ENCODE measurements around the gene SHROOM3.

Gene SHROOM3

DNA sequence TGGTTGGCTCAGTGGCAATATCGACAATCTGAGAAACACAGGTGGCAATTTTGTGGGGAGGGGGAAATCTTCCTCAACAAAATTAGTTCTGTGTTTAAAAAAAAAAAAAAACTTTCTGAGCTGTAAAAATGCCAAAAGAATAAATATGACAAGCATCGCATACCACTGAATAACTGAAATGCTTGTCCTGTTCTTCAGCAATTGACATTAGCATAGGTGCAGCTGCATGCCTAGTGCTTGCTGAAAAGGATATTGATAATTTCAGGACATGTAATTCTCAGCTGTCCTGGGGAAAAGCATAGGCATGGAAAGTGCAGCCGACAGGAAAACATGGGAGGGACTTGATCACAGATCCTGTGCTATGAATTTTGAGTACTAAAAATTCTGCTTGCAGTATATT, 315.7 kb downstream of the SHROOM3 start:
- DNase-seq (ENCODE audit: low read depth in 2 of 2) = no peak

DNA sequence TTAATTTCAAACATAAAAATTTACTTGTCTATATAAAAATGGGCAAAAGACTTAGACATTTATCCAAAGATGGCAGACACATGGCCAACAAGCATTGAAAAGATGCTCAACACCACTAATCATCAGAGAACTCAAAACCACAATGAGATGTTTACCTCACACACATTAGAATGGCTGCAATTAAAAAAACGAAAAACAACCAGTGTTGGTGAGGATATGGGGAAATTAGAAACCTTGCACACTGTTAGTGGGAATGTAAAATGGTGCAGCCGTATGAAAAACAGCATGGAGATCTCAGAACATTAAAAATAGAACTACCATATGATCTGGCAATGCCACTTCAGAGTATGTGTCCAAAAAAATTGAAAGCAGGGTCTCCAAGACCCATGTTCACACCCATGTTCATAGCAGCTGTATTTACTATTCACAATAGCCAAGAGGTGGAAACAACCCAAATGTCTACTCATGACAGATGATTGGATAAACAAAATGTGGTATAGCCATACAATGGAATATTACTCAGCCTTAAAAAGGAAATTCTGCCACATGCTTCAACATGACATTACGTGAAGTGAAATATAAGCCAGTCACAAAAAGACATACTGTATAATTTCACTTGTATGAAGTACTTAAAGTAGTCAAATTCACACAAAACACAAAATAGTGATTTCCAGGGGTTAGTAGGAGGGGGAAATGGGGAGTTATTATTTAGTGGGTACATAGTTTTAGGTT, 316.7 kb downstream of the SHROOM3 start:
- no peak for DNase-seq (ENCODE audit: low read depth in 2 of 2)

DNA sequence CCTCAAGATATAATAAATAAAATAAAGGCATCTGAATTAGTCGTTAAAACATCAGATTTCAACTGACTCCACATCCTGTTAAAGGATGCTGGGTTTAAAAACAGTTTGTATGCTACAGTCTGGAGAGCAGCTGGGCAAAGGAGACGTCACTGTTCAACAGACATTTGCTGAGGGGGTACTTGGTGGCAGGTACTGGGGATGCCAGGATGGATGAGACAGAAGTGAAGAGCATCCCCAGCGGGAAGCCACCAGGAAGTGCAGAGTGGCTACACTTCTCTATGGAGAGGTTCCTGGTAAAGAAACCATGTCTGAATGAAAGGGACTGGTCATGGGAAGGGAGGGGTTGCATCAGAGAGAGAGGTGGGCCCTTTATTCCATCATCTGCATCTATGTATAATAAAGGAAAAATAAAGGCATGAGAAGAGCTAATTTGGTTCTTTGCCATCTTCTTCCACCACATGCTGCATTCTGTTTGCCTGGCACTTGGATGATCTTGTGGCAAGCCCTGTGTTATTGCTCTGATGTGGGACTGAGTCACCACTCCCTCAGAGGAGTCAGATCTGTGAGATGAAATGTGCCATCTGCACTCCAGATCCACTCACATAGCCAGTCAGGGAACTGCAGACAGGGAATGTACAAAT, 318.0 kb downstream of the SHROOM3 start:
- no peak for DNase-seq (ENCODE audit: low read depth in 2 of 2)

DNA sequence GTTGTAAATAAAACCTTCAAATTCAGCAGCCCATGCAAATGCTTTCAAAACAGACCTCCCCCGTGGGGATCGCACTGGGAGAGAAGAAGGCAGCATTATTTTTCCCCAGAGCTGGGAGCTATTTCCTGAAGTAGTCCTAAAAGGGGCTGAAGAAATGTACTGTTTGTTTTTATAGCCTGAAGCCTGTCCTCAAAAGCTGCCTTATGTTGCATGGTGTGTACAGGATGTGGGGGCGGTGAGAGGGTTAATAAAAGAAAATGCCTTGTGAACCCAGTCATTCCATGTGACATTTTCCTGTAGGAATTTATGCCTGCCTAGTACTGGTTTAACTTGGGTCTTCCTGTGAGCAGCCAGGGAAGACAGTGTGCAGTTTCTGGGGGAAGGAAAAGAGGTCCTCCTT, 318.8 kb downstream of the SHROOM3 start:
- DNase-seq (ENCODE audit: low read depth in 2 of 2) = no peak

GRCh38 chr4:76754439-76754838, 319.4 kb downstream of the SHROOM3 start:
- no peak for DNase-seq (ENCODE audit: low read depth in 2 of 2)

DNA sequence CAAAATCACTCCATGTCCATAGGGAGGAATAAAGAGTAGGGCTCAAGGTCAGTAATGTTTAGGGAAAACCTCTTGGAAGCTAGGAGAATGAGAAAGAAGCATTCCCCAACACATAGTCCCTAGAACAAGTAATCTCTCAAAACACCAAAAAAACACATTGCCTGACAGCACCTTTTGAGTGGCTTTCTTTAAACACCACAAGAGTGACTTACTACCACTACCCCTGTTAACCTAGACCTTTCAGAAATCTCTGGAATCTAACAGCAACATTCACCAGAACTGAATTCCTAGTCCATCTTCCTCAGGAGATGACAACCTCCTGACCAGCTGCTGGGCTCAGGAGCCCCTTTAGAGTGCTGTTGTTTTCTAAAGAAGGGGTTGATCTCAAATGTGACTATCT, 320.7 kb downstream of the SHROOM3 start:
- no peak for DNase-seq (ENCODE audit: low read depth in 2 of 2)

GRCh38 chr4:76756416-76756815, 321.4 kb downstream of the SHROOM3 start:
- DNase-seq (ENCODE audit: low read depth in 2 of 2) = no peak

GRCh38 chr4:76757418-76757939, 322.4 kb downstream of the SHROOM3 start:
- no peak for DNase-seq (ENCODE audit: low read depth in 2 of 2)

- no peak for DNase-seq (ENCODE audit: low read depth in 2 of 2)
These were observed 323.4 kb downstream of the SHROOM3 start for GRCh38 chr4:76758290-76758882.

DNA sequence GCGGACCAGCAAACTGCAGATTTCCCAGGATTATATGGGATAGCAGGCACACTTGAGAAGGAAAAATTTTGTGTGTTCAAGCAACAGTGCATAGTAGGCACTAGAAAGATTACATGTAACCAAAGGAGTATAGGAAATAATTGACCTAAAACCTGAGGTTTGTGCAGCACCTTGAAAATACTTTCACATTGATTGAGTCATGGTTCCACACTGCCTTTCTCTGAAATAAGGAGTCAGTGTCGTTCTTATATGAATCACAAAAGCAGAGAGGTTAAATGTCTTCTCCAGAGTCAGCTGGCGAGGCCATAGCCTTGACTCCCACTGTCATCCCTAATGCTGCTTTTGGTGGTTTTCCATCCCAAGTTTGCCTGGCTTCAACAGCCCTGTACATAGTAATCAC, 324.0 kb downstream of the SHROOM3 start:
- no peak for DNase-seq (ENCODE audit: low read depth in 2 of 2)

DNA sequence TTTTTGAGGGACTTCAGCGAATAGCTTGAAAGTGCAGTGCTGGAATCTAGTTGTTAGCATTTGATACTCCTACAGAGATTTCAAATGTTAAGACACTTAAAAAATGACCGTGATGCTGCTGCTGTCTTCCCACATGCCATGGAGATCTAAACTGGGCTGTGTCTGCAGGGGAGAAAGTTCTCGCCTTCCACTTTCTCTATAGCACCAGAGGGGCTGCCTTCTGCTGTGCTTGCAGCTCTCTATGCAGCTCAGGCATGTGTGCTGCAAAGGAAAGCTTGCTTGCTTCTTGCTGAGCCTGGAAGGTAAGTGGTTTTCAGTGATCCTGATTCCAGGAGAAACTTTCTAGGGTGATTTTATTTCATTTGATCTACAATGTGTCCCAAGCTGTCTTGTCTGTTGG, 325.2 kb downstream of the SHROOM3 start:
- DNase-seq (ENCODE audit: low read depth in 2 of 2) = no peak

GRCh38 chr4:76762137-76763130, 327.4 kb downstream of the SHROOM3 start:
- DNase-seq (ENCODE audit: low read depth in 2 of 2) = no peak

DNA sequence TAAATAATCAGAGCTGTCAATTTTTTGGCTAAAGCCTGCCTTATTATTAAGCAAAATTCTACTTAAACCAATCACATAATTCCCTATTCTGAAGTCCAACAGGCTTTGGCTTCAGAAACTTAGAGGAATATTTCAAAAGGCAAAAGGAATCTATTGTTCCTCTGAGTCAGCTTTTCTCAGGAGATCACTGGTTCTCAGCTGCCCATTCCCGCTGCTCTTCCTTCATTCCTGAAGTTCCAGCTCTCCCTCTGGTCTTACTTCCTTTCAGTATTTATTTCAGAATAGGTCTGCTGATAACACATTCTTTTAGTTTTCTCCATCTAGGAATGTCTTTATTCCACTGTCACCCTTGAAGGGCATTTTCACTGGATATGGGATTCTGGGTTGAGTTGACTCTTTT, 329.2 kb downstream of the SHROOM3 start:
- DNase-seq (ENCODE audit: low read depth in 2 of 2) = no peak

DNA sequence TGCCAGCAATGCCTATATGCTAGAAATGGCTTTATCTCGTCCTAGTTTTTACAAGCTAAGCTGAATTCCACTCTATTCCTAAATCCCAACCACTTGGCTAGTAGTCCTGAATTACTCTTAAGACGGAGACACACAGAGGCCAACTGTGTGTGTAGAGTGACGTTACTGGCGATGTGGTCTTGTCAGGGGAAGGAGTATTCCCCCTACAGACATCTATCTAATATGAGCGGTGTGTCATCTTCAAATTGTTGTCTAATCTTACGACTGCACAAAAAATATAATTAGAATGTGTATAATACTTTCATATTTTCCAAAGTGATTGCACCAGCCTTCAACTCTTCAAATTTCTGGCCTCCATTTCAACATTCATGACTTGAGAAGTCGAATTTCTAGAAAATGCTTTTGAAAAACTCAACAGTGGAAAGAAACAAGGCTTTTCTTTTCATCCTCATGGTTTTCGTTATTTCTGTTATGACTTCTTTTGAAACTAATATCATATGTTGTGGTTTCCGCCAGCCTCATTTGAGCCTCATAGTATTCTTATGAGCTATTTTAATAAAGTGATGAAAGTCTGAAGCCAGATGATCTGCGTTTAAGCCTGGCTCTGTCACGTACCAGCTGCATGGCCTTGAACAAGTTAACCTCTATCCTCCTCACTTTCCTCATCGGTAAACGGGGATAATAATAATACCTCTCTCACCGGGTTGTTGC, 330.6 kb downstream of the SHROOM3 start:
- DNase-seq (ENCODE audit: low read depth in 2 of 2) = no peak

DNA sequence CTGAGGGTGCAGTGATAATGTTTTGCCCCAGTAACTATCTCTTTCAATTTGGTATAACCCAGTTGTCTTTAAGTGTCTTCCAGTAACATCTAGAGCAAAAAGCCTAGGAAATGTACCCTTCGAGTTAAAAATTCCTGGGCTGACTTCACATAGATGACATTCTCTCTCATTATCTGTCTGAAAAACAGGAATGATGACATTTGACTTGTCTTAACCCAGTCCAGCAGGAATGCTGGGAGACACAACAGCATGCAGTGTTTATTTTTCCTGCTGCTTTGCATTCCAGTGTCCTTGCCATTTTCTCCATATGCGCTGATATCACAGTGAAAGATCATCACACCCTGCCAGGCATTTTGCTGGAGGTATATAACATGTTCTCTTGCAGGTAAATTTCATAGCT, 333.0 kb downstream of the SHROOM3 start:
- DNase-seq (ENCODE audit: low read depth in 2 of 2) = no peak

GRCh38 chr4:76772498-76773106, 337.6 kb downstream of the SHROOM3 start:
- DNase-seq (ENCODE audit: low read depth in 2 of 2) = no peak

- DNase-seq (ENCODE audit: low read depth in 2 of 2) = no peak
These were observed 338.7 kb downstream of the SHROOM3 start for GRCh38 chr4:76773766-76774165.

- no peak for DNase-seq (ENCODE audit: low read depth in 2 of 2)
These were observed 344.9 kb downstream of the SHROOM3 start for GRCh38 chr4:76779740-76780459.

DNA sequence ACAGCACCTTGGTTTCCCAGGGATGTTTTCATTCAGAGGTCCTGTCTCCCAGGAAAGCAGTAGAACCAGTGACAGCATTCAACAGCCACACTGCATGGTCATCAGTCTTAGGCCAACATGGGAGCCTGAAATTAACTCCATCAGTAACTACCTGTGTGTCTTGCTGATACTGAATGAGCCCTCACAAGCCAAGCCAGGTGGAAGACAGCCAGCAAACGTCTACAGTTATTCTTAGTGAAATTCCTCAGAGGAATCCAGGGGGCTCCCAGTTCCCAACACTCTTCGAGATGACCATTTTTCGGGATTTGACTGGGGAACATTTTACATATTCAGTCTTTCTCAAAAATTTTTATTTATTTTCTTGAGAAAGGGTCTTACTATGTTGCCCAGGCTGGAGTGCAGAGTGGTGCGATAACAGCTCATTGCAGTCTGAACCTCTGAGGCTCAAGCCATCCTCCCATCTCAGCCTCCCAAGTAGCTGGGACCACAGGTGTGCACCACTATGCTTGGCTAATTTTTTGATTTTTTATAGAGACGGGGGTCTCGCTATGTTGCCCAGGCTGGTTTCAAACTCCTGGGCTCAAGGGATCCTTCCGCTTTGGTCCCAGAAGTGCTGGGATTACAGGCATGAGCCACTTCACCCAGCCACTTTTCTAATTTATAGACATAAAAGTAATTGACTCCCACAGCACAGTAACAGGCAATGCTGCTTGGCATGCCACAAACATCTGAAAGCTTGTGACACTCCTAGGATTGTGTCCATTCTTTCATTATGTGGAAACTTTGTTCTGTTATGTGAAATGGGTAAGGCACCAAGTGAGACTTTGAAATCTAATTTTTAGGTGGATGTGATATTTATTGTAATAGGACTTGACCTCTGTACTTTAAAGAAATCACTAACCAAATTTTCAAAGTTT, 346.0 kb downstream of the SHROOM3 start:
- no peak for DNase-seq (ENCODE audit: low read depth in 2 of 2)

Data from stimulated activated CD4-positive, alpha-beta T cell treated with anti-CD3 and anti-CD28 coated beads, Interleukin-1b, Interleukin-23, amount 100 ng/mL, for 1 hour (primary cell).